Activated CD4-positive, alpha-beta T cell treated with anti-CD3 and anti-CD28 coated beads, Interleukin-2, Interleukin-6, amounts not matched to agents 100 ng/mL and 50 ng/mL, durations not matched to agents 16 hours and 8 hours (primary cell): Measurements from ENCODE around the gene ITGBL1.

ENCODE experiments used
- DNase-seq: peaks from one replicate; pipeline ENCODE4 v3.0.0-alpha.2; 2020

ITGBL1 gene

GRCh38 chr13:101763191-101763590 is 310.7 kb downstream of the ITGBL1 start:
- no peak for DNase-seq
